HG03520 (cell line): ENCODE results near the gene RNU1-2.
A peak's percentile ranks its signal among the peaks of the same experiment; 100 is the strongest.
"Not testable (repeated sequence)": the region's sequence is repeated elsewhere in the genome, so short reads cannot be mapped to it uniquely, and the experiment has no call there.

Experiments
- ATAC-seq: cut with Tn5 transposase; IDR thresholded peaks from one replicate; pipeline ENCODE4 v1.9.1; 2021; ENCODE audit warnings: mild to moderate bottlenecking, moderate library complexity; ENCODE audit not compliant: unreplicated experiment

Gene RNU1-2

DNA sequence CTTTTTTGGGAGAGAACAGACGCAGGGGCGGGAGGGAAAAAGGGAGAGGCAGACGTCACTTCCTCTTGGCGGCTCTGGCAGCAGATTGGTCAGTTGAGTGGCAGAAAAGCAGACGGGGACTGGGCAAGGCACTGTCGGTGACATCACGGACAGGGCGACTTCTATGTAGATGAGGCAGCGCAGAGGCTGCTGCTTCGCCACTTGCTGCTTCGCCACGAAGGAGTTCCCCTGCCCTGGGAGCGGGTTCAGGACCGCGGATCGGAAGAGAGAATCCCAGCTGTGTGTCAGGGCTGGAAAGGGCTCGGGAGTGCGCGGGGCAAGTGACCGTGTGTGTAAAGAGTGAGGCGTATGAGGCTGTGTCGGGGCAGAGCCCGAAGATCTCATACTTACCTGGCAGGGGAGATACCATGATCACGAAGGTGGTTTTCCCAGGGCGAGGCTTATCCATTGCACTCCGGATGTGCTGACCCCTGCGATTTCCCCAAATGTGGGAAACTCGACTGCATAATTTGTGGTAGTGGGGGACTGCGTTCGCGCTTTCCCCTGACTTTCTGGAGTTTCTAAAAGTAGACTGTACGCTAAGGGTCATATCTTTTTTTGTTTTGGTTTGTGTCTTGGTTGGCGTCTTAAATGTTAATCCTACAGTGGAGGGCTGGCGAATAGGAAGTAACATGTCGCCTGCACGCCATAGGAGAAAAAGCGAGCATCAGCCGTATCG, at the start of gene RNU1-2:
Gene RNU1-2 (plus strand): TSS at position 383 of the 718 bp plus-strand sequence.
- ATAC-seq = peak; percentile 97

DNA sequence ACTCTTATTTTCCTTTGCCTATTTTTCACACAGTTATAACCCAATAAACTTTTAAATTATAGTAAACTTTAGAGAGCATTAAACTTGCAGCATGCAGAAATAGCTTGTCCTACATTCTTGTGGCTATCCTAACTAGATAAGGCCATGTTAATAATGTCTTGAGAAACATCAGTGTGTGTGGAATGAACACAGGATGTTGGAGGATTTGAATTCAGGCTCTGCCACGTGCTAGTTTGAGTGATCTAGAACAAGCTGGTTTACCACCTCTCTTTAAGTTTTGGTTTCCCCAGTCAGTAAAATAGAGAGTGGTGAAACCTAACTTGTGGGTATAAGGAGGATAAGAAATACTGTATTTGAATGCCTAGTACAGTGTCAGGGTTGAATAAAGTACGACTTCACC, 39.6 kb upstream of the RNU1-2 start:
- ATAC-seq = not testable (repeated sequence)

DNA sequence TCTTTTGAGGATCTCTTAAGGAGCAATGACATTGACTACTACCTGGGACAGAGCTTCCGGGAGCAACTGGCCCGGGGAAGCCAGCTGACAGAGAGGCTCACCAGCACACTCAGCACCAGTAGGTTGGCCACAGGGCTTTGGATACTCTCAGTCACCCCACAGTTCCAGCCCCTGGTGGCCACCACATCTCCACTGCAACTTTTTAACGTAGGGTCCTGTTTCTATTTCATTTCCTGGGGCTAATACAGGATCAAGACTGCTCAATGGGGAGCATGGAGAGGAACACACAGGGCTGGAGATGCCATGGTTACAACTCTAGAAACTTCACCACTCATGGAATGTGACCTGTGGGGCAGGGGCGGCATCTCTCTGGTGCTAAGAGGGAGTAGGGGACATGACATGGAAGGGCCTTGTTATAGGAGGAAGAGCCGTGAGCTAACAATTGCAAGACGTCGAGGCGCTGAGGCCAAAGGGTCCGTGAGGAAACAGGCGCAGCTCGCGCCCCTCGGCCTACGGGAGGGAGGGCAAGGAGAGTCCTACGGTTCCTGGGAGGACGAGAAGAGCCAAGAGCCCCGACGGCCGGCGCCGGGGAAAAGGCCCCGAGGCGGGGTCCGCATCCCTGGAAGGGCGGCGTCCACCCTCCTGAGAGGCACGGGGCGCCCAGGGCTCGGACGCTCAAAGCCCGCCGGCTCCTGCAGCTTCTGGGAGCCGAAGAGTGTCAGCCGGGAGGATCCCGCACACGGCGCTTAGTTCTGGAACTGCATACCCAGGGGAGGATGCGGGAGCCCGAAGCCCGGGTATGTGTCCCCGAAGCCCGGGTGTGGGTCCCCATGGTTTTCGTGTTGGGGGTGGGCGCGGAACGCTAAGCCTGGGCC, 36.4 kb upstream of the RNU1-2 start:
- ATAC-seq = not testable (repeated sequence)

DNA sequence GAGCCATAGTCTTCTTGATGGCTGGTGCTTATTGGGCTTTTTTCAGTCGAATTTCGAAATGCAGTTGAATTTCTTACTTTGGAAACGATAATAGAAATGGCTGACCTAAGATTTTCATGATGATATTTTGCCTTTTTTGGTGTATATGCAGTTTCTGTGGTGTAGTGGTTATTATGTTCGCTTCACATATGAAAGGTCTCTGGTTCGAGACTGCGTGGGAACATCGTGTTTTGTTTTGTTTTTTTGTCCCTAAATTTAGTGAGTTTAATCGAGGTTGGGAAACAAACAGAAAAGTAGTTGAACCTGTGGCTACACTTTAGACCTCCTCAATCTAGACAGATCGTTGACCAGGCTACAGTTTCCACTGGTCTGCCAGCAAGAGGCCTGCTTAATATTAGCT, 35.7 kb upstream of the RNU1-2 start:
- not testable (repeated sequence) for ATAC-seq

DNA sequence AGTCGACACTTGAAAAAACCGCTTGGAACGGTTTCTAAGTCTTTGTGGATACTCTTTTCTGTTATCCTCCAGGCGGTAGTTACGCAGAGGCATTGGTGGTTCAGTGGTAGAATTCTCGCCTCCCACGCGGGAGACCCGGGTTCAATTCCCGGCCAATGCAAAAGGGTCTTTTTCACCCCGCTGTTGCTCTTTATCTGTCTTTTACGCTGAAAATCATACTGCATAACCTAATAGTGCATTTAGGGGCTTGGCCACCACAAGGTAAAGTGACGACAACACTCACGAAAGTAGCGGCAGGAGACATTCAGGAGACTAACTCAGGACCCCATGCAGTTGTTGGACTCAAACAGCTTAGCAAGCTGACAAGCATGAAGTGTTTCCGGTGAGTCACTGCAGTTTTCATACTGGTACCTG, 33.9 kb upstream of the RNU1-2 start:
- ATAC-seq = not testable (repeated sequence)

DNA sequence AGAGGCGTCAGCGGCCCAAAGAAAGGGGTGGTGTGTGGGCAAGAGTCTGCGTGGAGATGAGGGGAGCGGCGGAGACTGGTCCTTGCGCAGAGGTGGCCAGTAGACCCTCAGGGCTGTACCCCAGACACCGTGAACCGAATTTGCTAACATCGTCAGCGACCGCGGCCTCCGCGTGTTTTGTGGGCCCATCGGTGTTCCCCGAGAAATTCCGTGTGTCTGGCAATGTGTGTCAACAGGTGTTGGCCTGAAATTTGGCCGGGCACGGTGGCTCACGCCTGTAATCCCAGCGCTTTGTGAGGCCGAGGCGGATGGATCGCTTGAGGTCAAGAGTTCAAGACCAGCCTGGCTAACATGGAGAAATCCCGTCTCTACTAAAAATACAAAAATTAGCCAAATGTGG, 33.4 kb upstream of the RNU1-2 start:
- ATAC-seq = not testable (repeated sequence)

DNA sequence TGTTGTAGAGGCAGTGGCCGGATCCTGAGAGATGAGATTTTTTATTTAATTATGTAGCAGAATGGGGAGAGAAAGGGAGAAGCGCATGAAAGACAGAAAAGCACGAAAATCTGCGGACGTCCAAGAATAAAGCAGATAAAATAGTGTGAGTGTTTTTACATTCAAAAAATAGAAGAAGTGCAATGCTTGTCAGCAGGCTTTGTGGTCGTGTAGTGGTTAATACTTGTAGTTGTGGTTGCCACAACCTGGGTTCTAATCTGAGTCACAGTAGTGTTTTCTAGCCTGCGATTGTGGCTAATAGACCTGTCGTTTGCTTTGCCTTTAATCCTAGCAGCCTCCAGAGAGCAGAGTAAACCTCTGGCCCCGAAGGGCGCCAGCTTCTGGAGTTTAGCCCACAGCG, 32.8 kb upstream of the RNU1-2 start:
- not testable (repeated sequence) for ATAC-seq

DNA sequence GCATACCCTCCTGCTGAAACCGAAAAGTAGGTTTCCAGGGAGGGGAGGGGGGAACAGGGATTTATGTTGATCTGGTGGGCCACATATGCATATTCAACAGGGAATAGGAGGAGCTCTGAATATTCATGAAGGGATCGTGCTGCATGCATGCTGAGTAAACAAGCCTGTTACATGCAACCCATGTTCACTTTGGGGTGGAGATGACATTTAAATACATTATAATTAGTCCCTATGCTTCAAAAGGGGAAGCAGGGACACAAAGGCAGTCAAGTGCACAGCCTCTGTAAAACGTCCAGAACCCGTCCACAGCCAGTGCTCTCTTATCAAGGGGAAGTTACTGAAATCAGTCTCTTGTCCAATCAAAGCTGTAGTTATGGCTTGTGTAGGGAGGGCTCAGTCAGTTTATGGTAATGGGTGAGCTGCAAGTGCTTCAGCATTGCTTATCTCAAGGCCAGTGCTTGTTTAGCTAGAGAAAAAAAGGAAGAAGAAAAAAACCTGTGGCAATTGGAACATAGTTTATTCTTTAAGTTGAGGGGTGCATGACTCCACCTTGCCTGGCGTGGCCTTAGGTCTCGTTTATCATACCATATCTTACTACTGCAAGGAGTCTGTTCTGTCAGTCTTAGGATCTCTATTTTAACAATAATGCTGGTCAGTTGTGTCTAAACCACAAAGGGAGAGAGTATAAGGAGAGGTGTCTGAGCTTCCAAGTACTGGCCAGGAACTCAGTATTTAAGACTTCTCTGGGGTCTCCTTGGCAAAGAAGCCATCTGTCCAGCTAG, 28.7 kb upstream of the RNU1-2 start:
- ATAC-seq = not testable (repeated sequence)

DNA sequence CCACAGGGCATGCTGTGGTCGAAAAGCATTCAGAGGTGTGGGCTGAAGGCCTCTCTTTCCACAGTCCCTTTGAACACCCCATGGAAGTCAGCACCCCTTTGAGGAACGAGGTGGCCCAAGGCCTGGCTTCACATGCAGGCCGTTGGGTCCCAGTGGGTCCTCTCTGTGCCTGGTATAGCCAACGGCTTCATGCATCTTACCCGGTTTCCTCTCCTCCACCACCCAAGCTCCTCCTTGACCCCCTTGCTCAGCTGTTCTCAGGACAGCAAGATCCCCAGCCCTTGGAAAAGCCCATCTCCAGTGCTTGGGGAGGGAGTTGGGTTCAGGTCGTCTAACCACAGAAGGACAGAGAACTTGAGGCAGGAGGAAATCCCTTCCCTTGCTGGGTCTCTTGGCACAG, 27.0 kb upstream of the RNU1-2 start:
- ATAC-seq = not testable (repeated sequence)

DNA sequence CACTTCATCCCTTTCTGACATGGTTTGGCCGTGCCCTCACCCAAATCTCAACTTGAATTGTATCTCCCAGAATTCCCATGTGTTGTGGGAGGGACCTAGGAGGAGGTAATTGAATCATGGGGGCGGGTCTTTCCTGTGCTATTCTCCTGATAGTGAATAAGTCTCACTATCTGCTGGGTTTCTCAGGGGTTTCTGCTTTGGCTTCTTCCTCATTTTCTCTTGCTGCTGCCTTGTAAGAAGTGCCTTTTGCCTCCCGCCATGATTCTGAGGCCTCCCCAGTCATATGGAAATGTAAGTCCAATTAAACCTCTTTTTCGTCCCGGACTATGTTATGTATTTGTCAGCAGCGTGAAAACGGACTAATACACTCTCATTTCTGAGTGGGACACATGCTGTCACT, 25.8 kb upstream of the RNU1-2 start:
- ATAC-seq = not testable (repeated sequence)

DNA sequence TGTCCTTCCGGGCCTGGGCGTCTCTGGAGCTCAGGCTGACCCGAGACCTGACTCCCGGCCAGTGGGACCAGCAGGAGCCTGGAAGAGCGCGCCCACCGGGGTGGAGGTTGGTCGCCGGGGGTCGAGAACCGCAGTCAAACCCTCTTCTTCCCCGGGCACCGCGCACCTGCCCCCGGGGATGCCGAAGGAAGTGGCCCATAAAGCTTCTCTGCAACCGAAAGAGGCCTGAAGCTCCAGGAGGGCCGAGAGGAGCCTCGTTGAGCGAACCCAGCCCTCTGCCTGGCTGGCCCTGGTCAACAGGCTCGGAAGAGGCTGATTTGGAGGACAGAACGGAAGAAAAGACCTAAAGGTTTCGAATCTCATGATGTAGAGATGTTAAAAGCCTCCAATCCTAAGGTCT, 24.6 kb upstream of the RNU1-2 start:
- ATAC-seq = not testable (repeated sequence)

DNA sequence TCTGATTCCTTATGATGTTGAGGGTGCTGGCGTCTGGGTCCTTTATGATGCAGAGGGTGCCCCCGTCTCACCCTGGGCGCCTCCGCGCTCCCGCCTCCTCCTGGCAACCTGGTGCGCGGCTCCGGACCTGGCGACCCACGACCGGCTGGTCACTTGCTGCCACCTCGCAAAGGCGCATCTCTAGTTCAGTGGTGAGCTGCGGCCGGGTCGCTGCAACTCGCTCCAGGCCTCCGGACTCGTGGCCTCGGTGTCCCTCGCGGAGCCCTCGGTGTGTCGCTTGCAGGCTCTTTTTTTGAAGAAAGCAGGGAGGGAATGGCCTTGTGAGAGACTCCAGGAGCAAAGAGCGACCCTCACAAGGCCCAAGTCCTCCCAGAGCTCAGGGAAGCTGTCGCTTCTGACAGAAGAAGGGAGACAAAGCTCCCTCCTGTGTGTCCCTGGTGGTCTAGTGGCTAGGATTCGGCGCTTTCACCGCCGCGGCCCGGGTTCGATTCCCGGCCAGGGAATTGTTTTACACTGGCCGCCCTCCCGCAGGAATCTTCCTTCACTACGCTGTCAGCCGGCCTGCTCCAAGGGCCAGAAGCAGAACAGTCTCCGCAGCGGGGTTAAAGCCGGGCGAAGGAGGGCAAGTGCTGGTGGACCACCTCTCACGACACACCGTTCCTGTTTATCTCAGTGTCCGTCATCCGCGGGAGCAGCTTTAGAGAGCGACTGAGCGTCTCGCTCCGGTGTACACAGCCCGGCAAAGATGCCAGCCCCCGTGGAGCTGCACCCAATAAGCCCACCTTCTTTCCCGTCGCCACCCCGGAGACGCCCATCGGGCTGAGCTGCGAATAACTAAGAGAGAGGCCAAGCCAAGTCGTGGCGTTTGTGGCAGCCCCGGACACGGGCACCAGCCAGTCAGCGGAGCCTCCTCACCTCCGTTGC, 23.4 kb upstream of the RNU1-2 start:
- not testable (repeated sequence) for ATAC-seq

DNA sequence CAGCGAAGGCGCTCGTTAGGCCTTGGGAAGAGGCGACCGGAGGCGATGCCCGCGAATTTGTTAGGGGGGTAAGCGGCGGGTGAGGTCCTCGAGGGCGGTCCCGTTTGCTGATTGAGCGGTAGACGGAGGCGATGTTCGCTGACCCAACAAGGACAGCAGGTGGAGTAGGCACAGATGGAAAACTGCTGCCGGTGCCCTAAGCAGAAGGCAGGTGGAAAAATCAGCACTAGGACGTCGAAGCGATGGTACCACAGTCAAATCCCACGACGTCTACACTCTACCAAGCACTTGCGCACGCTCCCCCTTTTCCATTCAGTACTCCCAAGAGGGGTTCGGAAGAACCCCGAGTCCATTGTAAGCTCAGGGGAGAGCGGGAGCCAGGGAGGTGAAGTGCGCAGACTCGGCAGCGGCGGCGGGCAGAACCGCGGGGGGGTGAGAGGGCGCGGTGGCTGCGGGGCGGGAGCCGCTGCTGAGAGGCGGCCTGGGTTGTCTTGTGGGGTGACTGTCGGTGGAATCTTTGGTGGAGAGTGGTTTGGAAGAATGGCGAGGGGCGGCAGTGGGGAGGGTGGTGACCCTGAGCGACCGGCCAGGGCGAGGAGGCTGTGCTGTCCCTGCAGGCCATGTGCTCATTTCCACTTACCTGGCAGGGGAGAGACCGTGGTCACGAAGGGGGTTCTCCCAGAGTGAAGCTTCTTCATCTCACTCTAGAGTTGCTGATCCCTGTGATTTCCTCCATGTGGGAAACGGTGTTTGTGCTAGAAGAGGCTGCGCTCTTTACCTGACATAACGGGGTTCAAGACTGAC, 22.5 kb upstream of the RNU1-2 start:
- not testable (repeated sequence) for ATAC-seq

DNA sequence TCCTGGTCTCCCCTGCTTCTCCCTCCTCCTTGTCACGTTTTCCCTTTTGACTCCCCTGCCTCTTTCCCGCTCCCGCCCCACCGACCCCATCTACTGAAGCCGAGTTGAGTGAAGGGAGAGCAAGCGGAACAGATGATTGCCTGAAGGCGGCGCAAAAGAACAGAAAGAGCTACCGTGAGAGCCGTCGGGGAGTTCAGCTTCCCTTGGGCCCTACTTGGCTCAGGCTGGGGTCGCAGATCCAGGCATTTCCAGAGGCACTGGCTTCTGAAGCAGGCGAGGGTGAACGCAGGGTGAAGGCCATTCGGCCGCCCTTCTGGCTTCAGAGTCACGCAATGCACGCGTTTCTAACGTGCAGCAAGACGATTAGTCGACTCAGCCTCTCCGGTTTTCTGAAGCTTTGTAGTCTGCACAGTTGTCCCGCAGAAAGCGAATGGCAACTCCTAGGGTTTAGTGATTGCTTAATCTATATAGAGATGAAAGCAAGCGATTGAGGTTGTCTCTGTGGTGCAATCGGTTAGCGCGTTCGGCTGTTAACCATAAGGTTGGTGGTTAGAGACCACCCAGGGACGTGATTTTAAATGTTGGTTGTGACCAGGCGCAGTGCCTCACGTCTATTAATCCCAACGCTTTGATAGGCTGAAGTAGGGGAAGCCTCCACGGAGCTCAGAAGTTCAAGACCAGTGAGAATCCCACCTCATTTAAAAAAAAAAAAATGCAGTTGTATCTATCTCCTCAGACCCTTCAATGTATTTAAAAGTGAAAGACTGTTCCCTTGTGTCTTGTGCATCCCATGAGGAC, 20.6 kb upstream of the RNU1-2 start:
- not testable (repeated sequence) for ATAC-seq

DNA sequence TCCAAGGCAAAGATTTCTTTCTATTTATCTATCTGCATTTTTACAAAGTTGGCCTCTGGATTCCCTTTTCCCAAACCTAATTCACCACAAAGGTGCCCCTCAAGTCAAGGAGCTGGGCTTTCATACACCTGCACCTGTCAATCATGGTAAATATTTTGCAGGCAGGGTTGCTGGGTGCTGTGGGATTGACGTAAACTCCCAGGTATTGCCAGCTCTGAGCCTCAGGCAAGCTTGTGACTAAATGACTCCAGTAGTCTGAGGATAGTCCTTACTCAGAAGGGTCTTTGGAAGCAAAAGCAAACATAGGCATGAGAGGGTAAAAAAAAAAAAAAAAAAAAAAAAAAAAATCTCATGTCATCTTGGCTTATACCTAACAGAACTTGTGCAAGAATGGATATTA, 14.0 kb upstream of the RNU1-2 start:
- ATAC-seq = not testable (repeated sequence)

DNA sequence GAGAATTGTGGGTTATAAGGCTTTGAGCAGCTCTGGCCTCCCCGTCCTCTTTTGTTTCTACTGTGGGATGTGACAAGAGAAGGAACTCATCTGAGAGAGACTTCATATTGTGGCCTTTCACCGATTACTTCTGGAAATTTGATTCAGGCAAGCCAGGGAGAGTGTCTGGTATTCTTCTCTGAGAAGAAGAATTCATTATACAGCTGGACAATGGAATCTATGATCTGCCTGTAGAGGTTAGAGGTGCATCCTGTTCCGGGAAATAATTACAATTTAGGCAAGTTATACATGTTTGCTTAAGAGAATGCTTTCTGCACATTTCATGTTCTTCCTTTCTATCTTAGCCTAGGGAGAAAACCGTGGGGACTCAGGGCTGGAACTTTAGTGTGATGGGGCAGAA, 12.8 kb upstream of the RNU1-2 start:
- ATAC-seq = no peak

DNA sequence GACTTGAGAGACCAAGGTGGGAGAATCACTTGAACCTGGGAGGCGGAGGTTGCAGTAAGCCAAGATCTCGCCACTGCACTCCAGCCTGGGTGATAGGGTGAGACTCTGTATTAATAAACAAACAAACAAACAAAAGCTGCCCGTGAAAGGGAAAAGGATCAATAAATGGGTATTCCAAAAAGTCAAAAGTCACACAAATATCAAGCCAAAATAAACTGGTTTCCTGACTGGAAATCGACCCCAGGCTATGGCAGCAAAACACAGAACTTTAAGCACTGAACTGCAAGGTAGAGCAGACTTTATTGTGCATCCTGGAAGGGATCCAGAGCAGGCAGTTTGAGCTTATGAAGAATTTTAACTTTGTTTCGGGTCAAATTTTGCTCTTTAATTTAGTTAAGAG, 11.3 kb upstream of the RNU1-2 start:
- ATAC-seq = not testable (repeated sequence)

DNA sequence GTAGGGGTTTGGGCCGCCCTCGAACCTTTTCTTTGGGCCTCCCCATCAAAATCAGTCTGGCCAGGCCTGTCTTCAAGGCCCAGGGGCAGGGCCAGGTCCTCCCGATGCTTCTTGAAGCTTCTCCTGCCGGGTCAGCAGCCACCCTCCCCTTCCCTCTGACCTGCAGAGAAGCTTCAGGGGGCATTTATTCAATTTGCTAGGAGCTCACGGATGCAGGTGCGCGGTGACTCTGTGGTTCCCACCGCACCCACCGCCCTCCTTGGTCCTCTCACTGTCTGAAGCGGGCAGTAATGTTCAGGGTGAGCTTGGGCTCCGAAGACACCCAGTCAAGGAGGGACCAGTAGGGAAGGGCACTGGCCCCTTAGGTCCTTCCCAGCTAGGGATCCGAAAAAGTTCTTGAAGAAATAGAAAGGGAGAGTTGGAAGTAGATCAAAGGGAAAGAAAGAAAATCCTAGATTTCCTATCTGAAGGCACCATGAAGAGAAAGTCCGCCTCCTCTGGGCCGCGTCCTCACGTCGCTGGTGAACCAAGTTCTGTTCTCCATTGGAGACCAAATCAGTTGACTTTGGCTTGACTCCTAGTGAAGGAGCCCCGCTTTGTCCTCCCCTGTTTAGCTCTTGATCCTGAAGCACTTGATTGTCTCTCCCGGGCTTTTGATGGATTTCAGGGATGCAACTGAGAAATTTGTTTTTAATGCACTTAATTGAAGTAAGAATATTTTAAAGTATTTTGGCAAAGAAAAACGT, 8.7 kb upstream of the RNU1-2 start:
- no peak for ATAC-seq
